GM13976 (cell line): ENCODE results near the gene BANF2.
A peak's percentile ranks its signal among the peaks of the same experiment; 100 is the strongest.

Experiments used
- DNase-seq: peaks from one replicate; pipeline ENCODE4 v3.0.0; 2012; ENCODE audit warnings: low spot score
- in situ Hi-C: fragments of 300-500 bp; cut with MboI; formaldehyde crosslinking; loops from one replicate; pipeline ENCODE4 v1.12.0; 2022; ENCODE audit warnings: low sequenced_read_pairs, mixed read lengths, inconsistent platforms; ENCODE audit not compliant: unreplicated experiment
- TF ChIP-seq, protein P1 (sequence below): IDR thresholded peaks from 2 replicates; pipeline ENCODE4 v1.5.1; 2012; ENCODE audit warnings: borderline replicate concordance, mild to moderate bottlenecking; ENCODE audit not compliant: insufficient read depth; ENCODE audit errors: extremely low read depth, missing control alignments, control extremely low read depth

Gene BANF2

GRCh38 chr20:17682103-17682888, 17.5 kb upstream of the BANF2 start, which contains the start of gene RRBP1:
TSS of gene RRBP1 (minus strand) at chr20:17682242. CDS start at chr20:17660507, 21,735 bp downstream.
- in situ Hi-C loops = no loop called here
- TF ChIP-seq, protein P1, sequence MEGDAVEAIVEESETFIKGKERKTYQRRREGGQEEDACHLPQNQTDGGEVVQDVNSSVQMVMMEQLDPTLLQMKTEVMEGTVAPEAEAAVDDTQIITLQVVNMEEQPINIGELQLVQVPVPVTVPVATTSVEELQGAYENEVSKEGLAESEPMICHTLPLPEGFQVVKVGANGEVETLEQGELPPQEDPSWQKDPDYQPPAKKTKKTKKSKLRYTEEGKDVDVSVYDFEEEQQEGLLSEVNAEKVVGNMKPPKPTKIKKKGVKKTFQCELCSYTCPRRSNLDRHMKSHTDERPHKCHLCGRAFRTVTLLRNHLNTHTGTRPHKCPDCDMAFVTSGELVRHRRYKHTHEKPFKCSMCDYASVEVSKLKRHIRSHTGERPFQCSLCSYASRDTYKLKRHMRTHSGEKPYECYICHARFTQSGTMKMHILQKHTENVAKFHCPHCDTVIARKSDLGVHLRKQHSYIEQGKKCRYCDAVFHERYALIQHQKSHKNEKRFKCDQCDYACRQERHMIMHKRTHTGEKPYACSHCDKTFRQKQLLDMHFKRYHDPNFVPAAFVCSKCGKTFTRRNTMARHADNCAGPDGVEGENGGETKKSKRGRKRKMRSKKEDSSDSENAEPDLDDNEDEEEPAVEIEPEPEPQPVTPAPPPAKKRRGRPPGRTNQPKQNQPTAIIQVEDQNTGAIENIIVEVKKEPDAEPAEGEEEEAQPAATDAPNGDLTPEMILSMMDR = peak; percentile 65
- DNase-seq = peak; percentile 98

- DNase-seq = no peak
- in situ Hi-C loops = no loop called here
- TF ChIP-seq, protein P1 = no peak
Measured at GRCh38 chr20:17682889-17683198, 16.9 kb upstream of the BANF2 start.

DNA sequence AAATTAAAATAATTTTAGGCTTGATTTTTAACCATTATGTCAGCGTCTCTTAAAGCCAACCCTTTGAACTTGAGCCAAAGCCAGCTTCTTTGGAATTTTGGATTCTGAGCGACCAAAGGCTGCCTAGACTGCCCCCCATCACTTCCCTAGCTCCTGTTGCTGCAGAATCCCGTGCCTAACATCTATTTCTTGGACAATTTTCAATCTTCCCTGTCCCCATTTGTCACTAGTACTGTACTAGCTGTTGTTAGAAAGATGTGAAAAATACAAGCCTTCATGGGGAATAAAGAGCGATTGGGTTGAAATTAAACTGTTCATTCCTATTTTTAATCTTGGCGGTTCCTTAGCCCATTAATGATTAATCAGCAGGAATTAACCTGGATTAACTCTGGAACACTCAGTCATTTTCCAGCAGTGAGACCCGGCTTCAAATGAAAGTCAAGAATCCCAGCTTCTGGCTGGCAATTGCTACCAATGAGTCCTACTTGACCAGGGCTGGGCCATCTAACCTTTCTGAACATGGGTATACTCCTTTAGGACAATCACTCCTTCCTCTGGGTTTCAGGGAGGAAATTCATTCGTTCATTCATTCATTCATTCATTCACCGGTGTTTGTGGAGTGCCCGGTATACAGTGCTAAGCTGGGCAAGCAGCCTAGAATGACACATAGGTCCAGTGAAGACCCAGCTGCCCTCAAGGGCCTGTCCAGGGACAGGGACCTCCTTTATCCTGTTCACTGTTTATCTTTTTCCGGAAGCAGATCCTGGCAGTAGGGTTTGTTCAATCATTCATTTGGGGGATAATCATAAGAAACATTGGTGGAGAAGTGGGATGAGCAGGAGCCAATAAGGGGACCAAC, 16.3 kb upstream of the BANF2 start:
- TF ChIP-seq, protein P1 = no peak
- in situ Hi-C loops = no loop called here
- DNase-seq = no peak

DNA sequence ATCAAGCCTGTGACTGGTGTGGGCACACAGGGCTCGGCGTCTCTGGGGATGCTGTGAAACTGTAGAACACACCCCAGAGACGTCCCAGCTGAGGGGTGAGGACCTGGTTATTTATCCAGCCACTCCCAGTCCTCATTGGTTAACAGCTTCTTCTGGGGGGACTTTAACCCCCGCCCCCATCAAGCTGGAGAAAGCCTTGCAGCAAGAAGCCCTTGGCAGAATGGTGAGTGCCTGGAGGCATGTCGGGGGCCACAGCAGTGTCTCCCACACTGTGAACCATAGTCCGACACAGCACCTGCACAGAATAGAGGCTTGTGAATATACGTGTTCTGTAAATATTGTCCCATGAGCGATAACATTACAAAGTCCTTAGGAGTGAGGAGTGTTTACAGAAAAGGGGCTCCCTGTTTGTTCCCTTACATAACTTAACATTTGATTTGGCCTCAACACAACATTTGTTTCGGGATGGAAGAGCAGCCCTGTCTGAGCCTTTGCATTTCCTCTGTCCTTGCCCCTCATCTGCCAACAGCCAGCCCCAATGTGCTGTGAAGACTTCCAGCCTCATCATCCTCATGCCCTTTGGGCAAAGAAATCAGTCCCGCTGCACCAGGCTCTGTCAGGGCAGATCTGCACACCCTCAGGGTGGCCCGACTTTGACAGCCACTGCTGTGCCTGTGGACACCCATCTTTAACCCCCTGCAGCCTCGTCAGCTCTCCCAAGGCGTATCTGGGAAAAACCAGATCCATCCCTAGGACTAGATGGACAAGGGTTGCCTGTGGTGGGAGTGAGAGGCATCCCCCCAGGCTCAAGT, 15.5 kb upstream of the BANF2 start:
- TF ChIP-seq, protein P1 = no peak
- in situ Hi-C loops = no loop called here
- DNase-seq = no peak

DNA sequence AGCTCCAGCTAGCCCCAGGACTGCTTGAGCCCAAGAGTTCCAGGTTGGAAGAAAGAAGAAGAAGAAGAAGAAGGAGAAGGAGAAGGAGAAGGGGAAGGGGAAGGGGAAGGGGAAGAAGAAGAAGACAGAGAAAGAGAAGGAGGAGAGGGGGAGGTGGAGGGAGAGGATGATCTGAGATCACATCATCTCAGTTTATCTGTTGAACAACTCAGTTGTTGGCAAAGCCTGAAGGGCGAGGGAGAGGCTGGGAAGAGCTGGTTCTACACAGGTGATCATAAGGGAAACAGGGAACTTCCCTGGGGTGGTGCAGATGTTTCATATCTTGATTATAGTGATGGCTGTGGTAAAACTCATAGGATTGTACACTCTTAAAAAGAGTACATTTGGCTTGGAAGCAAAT, 14.6 kb upstream of the BANF2 start:
- no peak for DNase-seq
- TF ChIP-seq, protein P1 = no peak
- in situ Hi-C loops = no loop called here

DNA sequence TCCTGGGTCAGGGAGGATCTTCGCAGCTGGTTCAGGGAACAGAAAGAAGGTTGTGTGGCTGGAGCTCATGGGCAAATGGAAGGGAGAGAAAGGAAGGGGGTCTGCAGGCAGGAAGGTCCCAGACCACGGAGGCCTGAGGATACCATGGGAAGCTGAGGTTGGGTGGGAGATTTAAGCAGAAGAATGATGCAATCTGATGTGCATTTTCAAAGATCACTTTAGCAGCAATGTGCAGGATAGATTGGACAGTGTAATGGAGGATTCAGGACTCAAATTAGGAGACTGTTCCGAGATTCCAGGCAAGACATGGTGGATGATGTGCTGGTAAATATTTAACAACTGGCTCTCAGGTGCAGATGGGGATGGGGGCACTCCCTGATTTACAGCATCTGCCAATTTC, 12.0 kb upstream of the BANF2 start:
- TF ChIP-seq, protein P1 = no peak
- in situ Hi-C loops = no loop called here
- DNase-seq = no peak
